CD14-positive monocyte (primary cell): ENCODE results near the gene HSPA12A. TPM values are rescaled to one million over a fixed set of nuclear protein-coding genes. Genes with fewer than 3 reads are reported as not detected.
A peak's percentile ranks its signal among the peaks of the same experiment; 100 is the strongest.

Source experiments
- DNase-seq, 3 donors: peaks; one replicate each; pipeline ENCODE4 v3.0.0-alpha.2; 2011 to 2022
- H2AFZ ChIP-seq: 2 replicates; pipeline ENCODE4 v1.6.0; 2012; ENCODE audit warnings: mild to moderate bottlenecking, low read depth, low read length, inconsistent platforms; ENCODE audit not compliant: insufficient read depth, poor library complexity, severe bottlenecking
- H3K27ac ChIP-seq, 2 donors: 1 replicate in 1 of 2; 2 replicates in 1 of 2; pipeline ENCODE4 v1.5.1; 2012 to 2013; ENCODE audit warnings: low read length in 2 of 2, control low read depth in 1 of 2, inconsistent platforms in 1 of 2, low read depth in 1 of 2, mild to moderate bottlenecking in 1 of 2
- H3K27me3 ChIP-seq, 2 donors: one replicate each; pipeline versions ENCODE4 v1.6.0 to v1.6.1; 2011 to 2013; ENCODE audit warnings: low read length in 2 of 2; ENCODE audit not compliant: control insufficient read depth in 2 of 2, insufficient read depth in 2 of 2
- H3K36me3 ChIP-seq, 2 donors: replicated peaks in 1 of 2; 1 replicate in 1 of 2; 2 replicates in 1 of 2; pipeline versions ENCODE4 v1.5.1 to v1.6.1; 2012 to 2013; ENCODE audit warnings: low read length in 2 of 2, control low read depth in 1 of 2, inconsistent platforms in 1 of 2, mild to moderate bottlenecking in 1 of 2; ENCODE audit not compliant: insufficient read depth in 2 of 2, control insufficient read depth in 1 of 2
- H3K4me1 ChIP-seq, 2 donors: 1 replicate in 1 of 2; 2 replicates in 1 of 2; pipeline versions ENCODE4 v1.5.1 to v1.6.1; 2012 to 2013; ENCODE audit warnings: low read length in 2 of 2, control low read depth in 1 of 2, inconsistent platforms in 1 of 2, mild to moderate bottlenecking in 1 of 2, moderate library complexity in 1 of 2; ENCODE audit not compliant: insufficient read depth in 2 of 2, control insufficient read depth in 1 of 2
- H3K4me2 ChIP-seq: replicated peaks from 2 replicates; pipeline ENCODE3; 2012; ENCODE audit warnings: low read length, moderate library complexity, mild to moderate bottlenecking; ENCODE audit not compliant: poor library complexity, severe bottlenecking; ENCODE audit errors: extremely low read depth
- H3K4me3 ChIP-seq, 3 experiments: fragments of 200-600 bp in 1 of 3; sonication (generic) in 1 of 3; replicated peaks in 1 of 3; 1 replicate in 2 of 3; 2 replicates in 1 of 3; pipeline ENCODE4 v1.5.1; 2011 to 2013; ENCODE audit warnings: low read length in 3 of 3, mild to moderate bottlenecking in 3 of 3, control low read depth in 2 of 3, low read depth in 2 of 3, inconsistent platforms in 1 of 3, moderate library complexity in 1 of 3
- H3K79me2 ChIP-seq: 2 replicates; pipeline ENCODE4 v1.6.0; 2012; ENCODE audit warnings: mild to moderate bottlenecking, control low read depth, inconsistent platforms, low read length, moderate library complexity; ENCODE audit not compliant: insufficient read depth
- H3K9ac ChIP-seq: 2 replicates; pipeline ENCODE4 v1.6.0; 2017; ENCODE audit warnings: low read length, mild to moderate bottlenecking; ENCODE audit not compliant: insufficient read depth, poor library complexity, severe bottlenecking
- H3K9me3 ChIP-seq, 2 donors: replicated peaks in 1 of 2; 1 replicate in 1 of 2; 2 replicates in 1 of 2; pipeline versions ENCODE4 v1.5.1 to v1.6.1; 2012 to 2013; ENCODE audit warnings: low read length in 2 of 2, control low read depth in 1 of 2; ENCODE audit not compliant: control insufficient read depth in 1 of 2, insufficient read depth in 1 of 2
- H4K20me1 ChIP-seq: 2 replicates; pipeline ENCODE4 v1.6.0; 2012; ENCODE audit warnings: mild to moderate bottlenecking, low read length, control low read depth, moderate library complexity; ENCODE audit not compliant: insufficient read depth
- H3K27ac Mint-ChIP-seq, 7 donors: one replicate each; pipeline ENCODE4 v1.8.0; 2020; ENCODE audit warnings: mild to moderate bottlenecking in 7 of 7, mixed read lengths in 7 of 7, moderate library complexity in 6 of 7, inconsistent platforms in 2 of 7
- H3K27me3 Mint-ChIP-seq, 3 donors: one replicate each; pipeline ENCODE4 v1.8.0; 2021 to 2022; ENCODE audit warnings: low read depth in 3 of 3, mild to moderate bottlenecking in 3 of 3, mixed read lengths in 3 of 3, moderate library complexity in 3 of 3, inconsistent platforms in 1 of 3
- H3K36me3 Mint-ChIP-seq, 2 donors: one replicate each; pipeline ENCODE4 v1.8.0; 2020; ENCODE audit warnings: mixed read lengths in 2 of 2, inconsistent platforms in 1 of 2, mild to moderate bottlenecking in 1 of 2
- H3K4me1 Mint-ChIP-seq: one replicate; pipeline ENCODE4 v1.8.0; 2020; ENCODE audit warnings: mild to moderate bottlenecking, mixed read lengths
- H3K4me3 Mint-ChIP-seq, 2 donors: one replicate each; pipeline ENCODE4 v1.8.0; 2020; ENCODE audit warnings: mild to moderate bottlenecking in 2 of 2, mixed read lengths in 2 of 2, moderate library complexity in 1 of 2
- H3K9me3 Mint-ChIP-seq, 7 donors: one replicate each; pipeline ENCODE4 v1.8.0; 2020 to 2022; ENCODE audit warnings: mixed read lengths in 7 of 7, mild to moderate bottlenecking in 6 of 7, moderate library complexity in 6 of 7, inconsistent platforms in 2 of 7
- CTCF ChIP-seq: fragments of 200-600 bp; IDR thresholded peaks from one replicate; pipeline ENCODE4 v1.8.0; 2022; ENCODE audit warnings: antibody characterized with exemption, mild to moderate bottlenecking
- WGBS: methylation state at CpG from one replicate; pipeline ENCODE4 v1.1.5; 2013; ENCODE audit warnings: missing lambda C conversion rate; ENCODE audit not compliant: insufficient coverage; 5-methylcytosine and 5-hydroxymethylcytosine counted together
- intact Hi-C, 2 donors: fragments of 100-400 bp; cut with micrococcal nuclease; formaldehyde crosslinking; loops; one replicate each; pipeline versions ENCODE4 v1.15.0 to v1.15.1; 2023
- polyA plus RNA-seq, 3 donors: library from polyadenylated mRNA; depleted of rRNA in 1 of 3; unstranded in 2 of 3; stranded (reverse) in 1 of 3; fragments of 300-500 nt in 2 of 3; fragments of >200 nt in 1 of 3; fragmentation: Illumina TruSeq in 2 of 3; gene quantifications; 1 replicate in 2 of 3; 2 replicates in 1 of 3; pipeline ENCODE4 v1.2.3, GENCODE V29; 2012 to 2021

HSPA12A gene
- polyA plus RNA-seq, 3 donors = 0.01 TPM; not detected in 2

GRCh38 chr10:116621934-116622655 lies 120.3 kb downstream of the HSPA12A start:
- 96% methylated on average over 10 of the region's 11 CpGs for WGBS
- H3K36me3 Mint-ChIP-seq = no peaks in the 10 kb centered on the region
- DNase-seq = no peak
- no peaks in the 10 kb centered on the region for H3K79me2 ChIP-seq
- intact Hi-C loops = no loop called here
- no peak overlapping the region for H2AFZ ChIP-seq
- no peaks in the 10 kb centered on the region for H3K9me3 ChIP-seq
- H3K27me3 ChIP-seq = peaks cover 0 to 6% of the 10 kb centered on the region in 2 donors
- TF ChIP-seq CTCF = no peak
- H3K4me3 Mint-ChIP-seq = no peak overlapping the region
- no peak overlapping the region for H3K4me2 ChIP-seq
- no peak overlapping the region for H3K4me3 ChIP-seq
- H3K27ac ChIP-seq = no peak overlapping the region
- peak overlapping the region in 1 of 7 donors; percentile 44 for H3K27ac Mint-ChIP-seq
- H3K9me3 Mint-ChIP-seq = peaks cover 0 to 6% (median 0%) of the 10 kb centered on the region in 7 donors
- no peaks in the 10 kb centered on the region for H3K36me3 ChIP-seq
- no peaks in the 10 kb centered on the region for H3K4me1 Mint-ChIP-seq
- H3K27me3 Mint-ChIP-seq = peaks cover 8 to 16% (median 8%) of the 10 kb centered on the region in 3 donors
- no peaks in the 10 kb centered on the region for H4K20me1 ChIP-seq
- no peaks in the 10 kb centered on the region for H3K4me1 ChIP-seq
- H3K9ac ChIP-seq = no peak overlapping the region

GRCh38 chr10:116621476-116621875 lies 120.9 kb downstream of the HSPA12A start:
- Histone ChIP-seq H3K9ac (no peak overlapping the region), H2AFZ (no peak overlapping the region), H3K79me2 (no peaks in the 10 kb centered on the region), H3K4me2 (no peak overlapping the region), H3K4me3 (no peak overlapping the region), H3K9me3 (no peaks in the 10 kb centered on the region), H3K36me3 (no peaks in the 10 kb centered on the region), H3K27me3 (peaks cover 0 to under 1% of the 10 kb centered on the region in 2 donors), H3K4me1 (no peaks in the 10 kb centered on the region), H4K20me1 (no peaks in the 10 kb centered on the region), H3K27ac (no peak overlapping the region)
- Mint-ChIP-seq H3K4me3 (no peak overlapping the region), H3K36me3 (no peaks in the 10 kb centered on the region), H3K4me1 (no peaks in the 10 kb centered on the region), H3K27ac (no peak overlapping the region), H3K27me3 (peaks cover 4 to 9% (median 8%) of the 10 kb centered on the region in 3 donors), H3K9me3 (peaks cover 0 to 4% (median 0%) of the 10 kb centered on the region in 7 donors)
- TF ChIP-seq CTCF = no peak
- DNase-seq = no peak
- 83% methylated on average over 4 of the region's 8 CpGs for WGBS
- intact Hi-C loops = no loop called here

Other genes with a start within 250 kb of the HSPA12A start
- not detected for gene PNLIP, start 196.6 kb downstream of the HSPA12A start, polyA plus RNA-seq
- gene PNLIPRP1, start 151.6 kb downstream of the HSPA12A start, polyA plus RNA-seq = under 1 TPM in 1 of 3 donors, not detected in 2; 0.04 TPM
- not detected for gene PNLIPRP2, start 121.6 kb downstream of the HSPA12A start, polyA plus RNA-seq
- gene ENO4, start 106.9 kb upstream of the HSPA12A start, polyA plus RNA-seq = not detected